Aorta (tissue), 5 donors: ENCODE data around the gene PTPRO. TPM values are rescaled to one million over a fixed set of nuclear protein-coding genes. Genes with fewer than 3 reads are reported as not detected.

ENCODE experiments used
- ATAC-seq: fragments of 200-7000 bp; cut with Tn5 transposase; one replicate; pipeline ENCODE4 v1.9.1; 2022; ENCODE audit warnings: moderate library complexity; ENCODE audit not compliant: low FRiP score
- DNase-seq, 2 donors: peaks; one replicate each; pipeline ENCODE4 v3.0.0-alpha.2; 2020
- H3K27ac ChIP-seq, 2 donors: one replicate each; pipeline ENCODE4 v1.5.1; 2013; ENCODE audit warnings: low read length in 2 of 2, mild to moderate bottlenecking in 2 of 2, moderate library complexity in 2 of 2, control low read depth in 1 of 2, inconsistent platforms in 1 of 2, low read depth in 1 of 2
- H3K27me3 ChIP-seq, 2 donors: one replicate each; pipeline ENCODE4 v1.6.1; 2013; ENCODE audit warnings: control low read depth in 1 of 2, low read length in 1 of 2, mild to moderate bottlenecking in 1 of 2, moderate library complexity in 1 of 2; ENCODE audit not compliant: insufficient read depth in 2 of 2, control insufficient read depth in 1 of 2
- H3K36me3 ChIP-seq, 2 donors: one replicate each; pipeline ENCODE4 v1.6.1; 2013; ENCODE audit warnings: control low read depth in 1 of 2, low read length in 1 of 2, mild to moderate bottlenecking in 1 of 2; ENCODE audit not compliant: insufficient read depth in 2 of 2, control insufficient read depth in 1 of 2
- H3K4me1 ChIP-seq, 2 donors: one replicate each; pipeline ENCODE4 v1.6.1; 2013; ENCODE audit warnings: low read length in 2 of 2, control low read depth in 1 of 2, mild to moderate bottlenecking in 1 of 2, moderate library complexity in 1 of 2; ENCODE audit not compliant: insufficient read depth in 2 of 2, control insufficient read depth in 1 of 2
- H3K4me3 ChIP-seq, 2 donors: one replicate each; pipeline ENCODE4 v1.5.1; 2013; ENCODE audit warnings: low read length in 2 of 2, control low read depth in 1 of 2, mild to moderate bottlenecking in 1 of 2
- H3K9me3 ChIP-seq: one replicate; pipeline ENCODE4 v1.6.1; 2013; ENCODE audit warnings: mild to moderate bottlenecking, low read length; ENCODE audit not compliant: control insufficient read depth
- WGBS, 2 donors: extraction: QIAGEN DNeasy Blood & Tissue Kit; methylation state at CpG; one replicate each; pipeline ENCODE4 v1.1.7; 2013; 5-methylcytosine and 5-hydroxymethylcytosine counted together
- intact Hi-C, 2 donors: fragments of 100-400 bp; cut with DNase I; formaldehyde crosslinking; loops; one replicate each; pipeline versions ENCODE4 v1.14.2 to v1.15.0; 2022
- polyA plus RNA-seq, 2 donors: library from polyadenylated mRNA; stranded (reverse); fragments of 200-250 nt; gene quantifications; one replicate each; pipeline ENCODE4 v1.2.3, GENCODE V29; 2013
- total RNA-seq, 2 donors: library from RNA; stranded (reverse); fragmentation: NEBNext Ultra II Directional; extraction: Animal tissue kit (Norgen Biotek cat#: 25700); gene quantifications; one replicate each; pipeline ENCODE4 v1.2.1, GENCODE V29; 2021
- donor health status: healthy with polysubstance abuse.
- donor health status: Bipolar disorder and iron deficiency.
- donor health status: DM: no; HTN: no; CAD: no.
- donor health status: DM: no; HTN: no; CAD: no.
- donor health status: DM: yes; HTN: yes; CAD: no.

Gene PTPRO
- total and polyA plus RNA-seq, 4 donors: 5.4 to 16.1 (median 9.9) TPM

- ATAC-seq (no peak), DNase-seq (no peak)
- H3K27me3 ChIP-seq: no peaks in the 10 kb centered on the region
- H3K27ac ChIP-seq: no peak overlapping the region
- H3K4me1 ChIP-seq: no peaks in the 10 kb centered on the region
- H3K4me3 ChIP-seq: no peak overlapping the region
- intact Hi-C loops: no loop called here
- peaks cover 0 to 2% of the 10 kb centered on the region in 2 donors for H3K36me3 ChIP-seq
- no peaks in the 10 kb centered on the region for H3K9me3 ChIP-seq
- WGBS, 2 donors: 94 to 97% methylated on average over 1 of the region's 1 CpG
These were observed 252.0 kb downstream of the PTPRO start for GRCh38 chr12:15574353-15574752.

DNA sequence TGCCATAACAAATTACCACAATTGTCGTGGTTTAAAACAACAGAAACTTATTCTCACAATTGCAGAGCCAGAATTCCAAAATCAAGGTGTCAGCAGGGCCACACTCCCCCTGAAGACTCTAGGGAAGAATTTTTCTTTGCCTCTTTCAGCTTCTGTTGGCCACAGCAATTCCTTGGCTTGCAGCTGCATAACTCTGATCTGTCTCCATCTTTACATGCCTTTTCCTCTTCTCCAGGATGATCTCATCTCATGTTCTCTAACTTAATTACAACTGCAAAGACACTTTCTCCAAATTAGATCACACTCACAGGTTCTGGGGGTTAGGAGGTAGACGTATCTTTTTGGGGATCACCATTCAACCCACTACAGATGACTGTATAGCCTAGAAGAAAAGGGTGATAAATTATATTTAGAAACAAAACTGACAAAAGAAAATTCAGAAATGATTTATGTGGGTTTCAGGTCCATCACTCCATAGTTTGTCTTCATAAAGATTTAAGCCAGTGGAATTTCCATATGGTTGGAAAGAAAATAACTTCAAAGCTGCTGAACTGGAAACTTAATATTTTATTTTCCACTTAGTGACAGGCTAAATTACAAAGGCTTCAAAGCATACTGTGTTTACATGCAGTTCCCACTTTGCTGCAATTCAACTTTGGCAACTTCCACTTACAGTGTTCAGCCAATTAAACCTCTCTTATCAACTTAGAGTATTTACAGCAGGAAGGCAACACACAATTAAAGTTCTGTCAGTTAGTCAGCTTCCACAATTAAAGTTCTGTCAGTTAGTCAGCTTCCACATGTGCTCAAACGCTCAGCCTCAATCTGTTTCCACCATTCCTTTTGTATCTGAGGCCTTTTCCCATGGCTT is 253.6 kb downstream of the PTPRO start:
- no peaks in the 10 kb centered on the region for H3K27me3 ChIP-seq
- 65 to 77% methylated on average over 3 of the region's 3 CpGs for WGBS, 2 donors
- no peak overlapping the region for H3K4me3 ChIP-seq
- no peaks in the 10 kb centered on the region for H3K36me3 ChIP-seq
- DNase-seq (no peak), ATAC-seq (no peak)
- H3K27ac ChIP-seq: no peak overlapping the region
- no peaks in the 10 kb centered on the region for H3K4me1 ChIP-seq
- intact Hi-C loops: no loop called here
- H3K9me3 ChIP-seq: no peaks in the 10 kb centered on the region

- no peak for ATAC-seq
- H3K27me3 ChIP-seq: no peaks in the 10 kb centered on the region
- no peak for DNase-seq
- no peaks in the 10 kb centered on the region for H3K9me3 ChIP-seq
- intact Hi-C loops: loop anchor here in 1 of 2 donors (5.0 kb wide), 1 partner anchor 303 kb away; no protein-coding TSS in a partner anchor
- H3K27ac ChIP-seq: no peak overlapping the region
- peaks cover 0 to 4% of the 10 kb centered on the region in 2 donors for H3K36me3 ChIP-seq
- WGBS, 2 donors: 70 to 72% methylated on average over 1 of the region's 1 CpG
- H3K4me3 ChIP-seq: no peak overlapping the region
- no peaks in the 10 kb centered on the region for H3K4me1 ChIP-seq
These were observed 258.1 kb downstream of the PTPRO start for GRCh38 chr12:15580431-15580830.

- DNase-seq (no peak), ATAC-seq (no peak)
- no peaks in the 10 kb centered on the region for H3K27me3 ChIP-seq
- H3K9me3 ChIP-seq: no peaks in the 10 kb centered on the region
- no peaks in the 10 kb centered on the region for H3K4me1 ChIP-seq
- no peak overlapping the region for H3K4me3 ChIP-seq
- H3K27ac ChIP-seq: no peak overlapping the region
- intact Hi-C loops: loop anchor here in 1 of 2 donors (5.0 kb wide), 1 partner anchor 304 kb away; no protein-coding TSS in a partner anchor
- 17 to 25% methylated on average over 5 to 6 of the region's 6 CpGs for WGBS, 2 donors
- H3K36me3 ChIP-seq: peaks cover 0 to 4% of the 10 kb centered on the region in 2 donors
These were observed 258.7 kb downstream of the PTPRO start for GRCh38 chr12:15581006-15581405.

DNA sequence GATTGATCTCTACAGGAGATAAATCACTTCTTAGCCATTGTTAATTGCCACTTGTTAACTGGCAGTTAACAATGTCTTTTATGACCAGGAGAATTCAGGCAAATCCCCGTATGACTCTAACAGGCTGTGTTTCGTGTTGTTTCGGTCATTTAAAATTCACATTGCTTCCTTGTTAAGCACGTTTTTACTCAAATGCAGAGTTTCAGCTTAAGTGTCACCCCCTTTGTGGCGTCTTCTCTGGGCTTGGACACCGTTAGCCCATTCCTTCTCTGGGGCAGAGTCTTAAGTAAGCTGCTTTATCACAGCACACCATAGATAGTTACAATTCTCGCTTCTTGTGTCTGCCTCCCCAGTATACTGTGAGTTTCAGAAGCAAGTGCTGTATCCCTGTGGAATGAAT is 261.5 kb downstream of the PTPRO start:
- Histone ChIP-seq H3K36me3 (peaks cover 0 to 11% of the 10 kb centered on the region in 2 donors), H3K4me1 (no peaks in the 10 kb centered on the region), H3K9me3 (peaks cover 1% of the 10 kb centered on the region), H3K27ac (no peak overlapping the region), H3K27me3 (no peaks in the 10 kb centered on the region), H3K4me3 (no peak overlapping the region)
- ATAC-seq (no peak), DNase-seq (no peak)
- intact Hi-C loops: loop anchor here in 1 of 2 donors (1.0 to 5.0 kb wide), 2 partner anchors 52 to 307 kb away; no protein-coding TSS in a partner anchor
- WGBS, 2 donors: 87 to 91% methylated on average over 7 of the region's 7 CpGs

DNA sequence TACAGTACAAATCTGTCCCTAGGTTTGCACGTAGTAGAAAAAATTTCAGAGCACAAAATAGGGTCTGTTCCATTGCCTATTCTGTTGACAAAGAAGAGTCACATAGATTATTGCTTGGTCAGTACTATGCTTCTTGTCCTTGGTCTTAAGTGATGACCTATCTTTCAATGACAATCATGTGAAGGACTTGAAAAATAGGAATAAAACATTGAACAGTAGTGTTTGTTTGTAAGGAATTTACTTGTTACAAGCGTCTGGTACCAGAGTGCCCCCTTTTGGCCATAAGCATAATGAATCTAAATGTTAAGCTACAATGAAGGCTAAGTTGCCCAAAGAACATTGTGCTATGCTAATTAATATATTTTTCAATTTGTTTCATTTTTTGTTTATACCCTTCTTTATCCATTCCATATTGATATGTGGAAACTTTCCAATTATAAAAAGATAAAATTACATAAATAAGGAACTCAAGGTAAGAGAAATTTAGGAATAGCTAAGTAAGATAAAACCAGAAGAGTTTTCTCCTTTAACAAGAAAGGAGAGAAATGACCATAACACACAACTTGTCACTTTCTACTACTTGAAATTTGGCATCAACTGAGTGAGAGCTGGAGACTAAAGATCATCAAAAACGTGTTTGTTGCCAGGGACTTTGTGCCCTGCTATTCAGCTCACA is 262.2 kb downstream of the PTPRO start:
- peak; percentile 55 for ATAC-seq
- Histone ChIP-seq H3K9me3 (peaks cover 1% of the 10 kb centered on the region), H3K4me3 (no peak overlapping the region), H3K4me1 (no peaks in the 10 kb centered on the region), H3K27ac (no peak overlapping the region), H3K27me3 (no peaks in the 10 kb centered on the region), H3K36me3 (peaks cover 0 to 11% of the 10 kb centered on the region in 2 donors)
- intact Hi-C loops: loop anchor here (5.0 kb wide), 1 partner anchor 307 kb away; no protein-coding TSS in a partner anchor
- no peak for DNase-seq
- 27 to 30% methylated on average over 3 of the region's 3 CpGs for WGBS, 2 donors

GRCh38 chr12:15589328-15590032 is 267.2 kb downstream of the PTPRO start:
- ATAC-seq: no peak
- 60 to 62% methylated on average over 8 of the region's 8 CpGs for WGBS, 2 donors
- H3K36me3 ChIP-seq: peaks cover 0 to 9% of the 10 kb centered on the region in 2 donors
- H3K27ac ChIP-seq: no peak overlapping the region
- H3K4me1 ChIP-seq: no peaks in the 10 kb centered on the region
- DNase-seq: no peak
- H3K27me3 ChIP-seq: no peaks in the 10 kb centered on the region
- peaks cover 1% of the 10 kb centered on the region for H3K9me3 ChIP-seq
- no peak overlapping the region for H3K4me3 ChIP-seq
- intact Hi-C loops: loop anchor here (1.0 to 5.0 kb wide), 2 partner anchors 267 to 312 kb away; no protein-coding TSS in a partner anchor

DNA sequence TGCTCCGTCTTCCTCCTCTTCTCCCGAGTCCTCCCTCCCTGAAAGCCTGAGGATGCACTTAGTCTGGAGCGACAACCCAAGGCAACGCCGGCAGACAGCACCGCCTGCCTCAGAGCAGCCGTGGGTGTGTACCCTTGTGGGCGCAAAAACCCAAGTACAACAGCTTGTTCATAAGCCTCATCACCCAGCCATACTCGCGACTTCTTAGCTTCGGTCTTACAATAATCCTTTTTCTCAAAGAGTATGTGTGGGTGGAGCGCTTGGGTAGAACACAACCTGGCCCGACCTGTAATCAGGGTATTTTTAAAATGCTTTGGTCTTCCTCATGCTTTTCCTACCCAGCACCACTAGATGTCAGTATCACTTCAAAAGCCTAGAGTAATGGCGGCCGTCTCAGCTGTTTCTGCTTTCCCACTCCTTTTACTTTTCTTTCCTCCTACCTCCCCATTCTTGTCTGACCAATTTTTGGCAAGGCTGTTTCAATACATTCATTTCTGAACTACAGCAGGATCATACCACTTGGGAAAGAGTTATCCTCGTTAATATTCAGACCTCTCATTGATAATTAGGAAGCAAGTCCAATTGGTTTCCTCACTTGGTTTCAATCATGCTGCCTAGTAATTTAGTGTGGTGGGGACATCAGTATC is 268.0 kb downstream of the PTPRO start:
- DNase-seq: peak in 1 of 2 donors; percentile 49
- Histone ChIP-seq H3K27me3 (no peaks in the 10 kb centered on the region), H3K36me3 (peaks cover 0 to 7% of the 10 kb centered on the region in 2 donors), H3K27ac (no peak overlapping the region), H3K4me3 (no peak overlapping the region), H3K4me1 (no peaks in the 10 kb centered on the region), H3K9me3 (peaks cover 1% of the 10 kb centered on the region)
- 3 to 6% methylated on average over 16 of the region's 16 CpGs for WGBS, 2 donors
- intact Hi-C loops: loop anchor here in 1 of 2 donors (1.0 kb wide), 1 partner anchor 266 kb away; no protein-coding TSS in a partner anchor
- ATAC-seq: peak; percentile 92
